Activated T-helper 2 cell treated with anti-CD3 and anti-CD28 coated beads, Interferon-gamma antibody, Interleukin-2, Interleukin-4, amounts not matched to agents 10 μg/mL and 5 μg/mL and 100 μg/mL, durations not matched to agents 14 hours and 24 hours and 36 hours (primary cell): ENCODE results near the gene HS3ST6. TPM values are rescaled to one million over a fixed set of nuclear protein-coding genes. Genes with fewer than 3 reads are reported as not detected.

Source experiments
- DNase-seq: peaks from one replicate; pipeline ENCODE4 v3.0.0; 2021; ENCODE audit warnings: low spot score
- H3K27ac Mint-ChIP-seq: one replicate; pipeline ENCODE4 v1.8.0; 2021; ENCODE audit warnings: mixed read lengths
- H3K27me3 Mint-ChIP-seq: one replicate; pipeline ENCODE4 v1.8.0; 2021; ENCODE audit warnings: low read depth, mixed read lengths
- H3K36me3 Mint-ChIP-seq: one replicate; pipeline ENCODE4 v1.8.0; 2021; ENCODE audit warnings: low read depth, mixed read lengths
- H3K4me1 Mint-ChIP-seq: one replicate; pipeline ENCODE4 v1.8.0; 2021; ENCODE audit warnings: low read depth, mixed read lengths
- H3K4me3 Mint-ChIP-seq: one replicate; pipeline ENCODE4 v1.8.0; 2021; ENCODE audit warnings: low read depth, mild to moderate bottlenecking, moderate library complexity, mixed read lengths
- H3K9me3 Mint-ChIP-seq: one replicate; pipeline ENCODE4 v1.8.0; 2021; ENCODE audit warnings: mixed read lengths
- intact Hi-C: fragments of 100-400 bp; cut with micrococcal nuclease; formaldehyde crosslinking; loops from one replicate; pipeline ENCODE4 v1.15.1; 2023
- total RNA-seq: library from RNA; stranded (reverse); gene quantifications from 2 replicates; pipeline ENCODE4 v1.2.3, GENCODE V29; 2022

Gene HS3ST6
- total RNA-seq, 1 donor from 2014 or later: not detected

- H3K36me3 Mint-ChIP-seq: no peaks in the 10 kb centered on the region
- no peak overlapping the region for H3K27ac Mint-ChIP-seq
- intact Hi-C loops: loop anchor here (10.0 kb wide), 1 partner anchor 59 kb away; no protein-coding TSS in a partner anchor
- H3K4me1 Mint-ChIP-seq: peaks cover 1% of the 10 kb centered on the region
- DNase-seq: no peak
- H3K4me3 Mint-ChIP-seq: no peak overlapping the region
- peaks cover 5% of the 10 kb centered on the region for H3K27me3 Mint-ChIP-seq
- H3K9me3 Mint-ChIP-seq: no peaks in the 10 kb centered on the region
Observed at GRCh38 chr16:1865902-1866690, 52.1 kb downstream of the HS3ST6 start.

DNA sequence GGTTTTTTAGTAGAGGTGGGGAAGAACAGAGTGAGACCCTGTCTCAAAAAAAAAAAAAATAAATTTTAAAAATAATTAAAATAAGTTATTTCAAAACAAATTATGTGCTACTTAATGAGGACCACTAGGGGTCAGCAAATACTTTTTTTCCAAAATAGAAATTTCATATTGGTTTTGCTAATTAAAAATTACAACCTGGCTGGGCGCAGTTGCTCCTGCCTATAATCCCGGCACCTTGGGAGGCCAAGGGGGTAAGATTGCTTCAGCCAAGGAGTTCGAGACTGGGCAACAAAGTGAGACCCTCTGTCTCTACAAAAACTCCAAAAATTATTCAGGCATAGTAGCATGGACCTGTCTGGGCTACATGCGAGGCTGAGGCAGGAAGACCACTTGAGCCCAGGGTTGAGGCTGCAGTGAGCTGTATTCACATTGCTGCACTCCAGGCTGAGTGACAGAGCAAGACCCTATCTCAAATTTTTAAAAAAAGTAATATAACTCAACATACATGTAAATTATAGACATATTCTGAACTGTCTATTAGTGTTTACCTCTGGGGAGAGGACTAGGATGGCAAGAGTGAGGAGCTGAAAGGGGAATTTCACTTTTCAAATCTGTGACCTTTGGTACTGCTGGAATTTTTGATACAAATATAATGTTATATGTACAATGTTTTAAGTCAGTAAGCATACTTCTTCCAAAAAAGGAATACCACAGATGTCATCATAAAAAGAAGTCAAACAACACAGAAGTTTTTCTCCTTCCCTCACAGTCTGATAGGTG, 54.3 kb downstream of the HS3ST6 start:
- no peak for DNase-seq
- peaks cover 16% of the 10 kb centered on the region for H3K27me3 Mint-ChIP-seq
- no peak overlapping the region for H3K27ac Mint-ChIP-seq
- H3K36me3 Mint-ChIP-seq: no peaks in the 10 kb centered on the region
- no peaks in the 10 kb centered on the region for H3K9me3 Mint-ChIP-seq
- H3K4me1 Mint-ChIP-seq: peaks cover 1% of the 10 kb centered on the region
- intact Hi-C loops: loop anchor here (5.0 to 10.0 kb wide), 2 partner anchors 61 to 278 kb away; no protein-coding TSS in a partner anchor
- H3K4me3 Mint-ChIP-seq: no peak overlapping the region

DNA sequence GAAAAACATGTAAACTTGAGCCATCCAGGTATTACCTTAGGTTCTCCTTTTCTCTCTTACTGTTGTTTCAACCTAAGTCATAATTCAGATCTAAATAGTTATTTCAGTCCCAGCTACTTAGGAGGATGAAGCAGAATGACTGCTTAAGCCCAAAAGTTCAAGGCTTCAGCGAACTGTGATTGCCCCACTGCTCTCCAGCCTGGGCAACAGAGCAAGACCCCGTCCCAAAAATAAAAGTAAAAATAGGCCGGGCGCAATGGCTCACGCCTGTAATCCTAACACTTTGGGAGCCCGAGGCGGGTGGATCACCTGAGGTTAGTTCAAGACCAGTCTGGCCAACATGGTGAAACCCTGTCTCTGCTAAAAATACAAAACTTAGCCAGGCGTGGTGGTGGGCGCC, 55.8 kb downstream of the HS3ST6 start:
- intact Hi-C loops: loop anchor here (5.0 to 10.0 kb wide), 2 partner anchors 62 to 280 kb away; no protein-coding TSS in a partner anchor
- Mint-ChIP-seq H3K4me3 (no peak overlapping the region), H3K9me3 (no peaks in the 10 kb centered on the region), H3K36me3 (no peaks in the 10 kb centered on the region), H3K4me1 (peaks cover 1% of the 10 kb centered on the region), H3K27me3 (peaks cover 25% of the 10 kb centered on the region), H3K27ac (no peak overlapping the region)
- DNase-seq: no peak

GRCh38 chr16:1861730-1862129, 56.5 kb downstream of the HS3ST6 start:
- peaks cover 1% of the 10 kb centered on the region for H3K4me1 Mint-ChIP-seq
- peaks cover 30% of the 10 kb centered on the region for H3K27me3 Mint-ChIP-seq
- H3K27ac Mint-ChIP-seq: no peak overlapping the region
- DNase-seq: no peak
- no peaks in the 10 kb centered on the region for H3K9me3 Mint-ChIP-seq
- intact Hi-C loops: loop anchor here (5.0 to 10.0 kb wide), 2 partner anchors 63 to 281 kb away; no protein-coding TSS in a partner anchor
- no peaks in the 10 kb centered on the region for H3K36me3 Mint-ChIP-seq
- H3K4me3 Mint-ChIP-seq: no peak overlapping the region

Other genes with a start within 250 kb of the HS3ST6 start
- 95.0 and 98.0 TPM in 2 replicates for gene JPT2, start 240.1 kb downstream of the HS3ST6 start, total RNA-seq
- 74.8 and 77.5 TPM in 2 replicates for gene MAPK8IP3, start 212.2 kb downstream of the HS3ST6 start, total RNA-seq
- gene NME3, start 146.9 kb downstream of the HS3ST6 start, total RNA-seq: 45.6 and 46.1 TPM in 2 replicates
- 26.1 and 26.2 TPM in 2 replicates for gene EME2, start 145.6 kb downstream of the HS3ST6 start, total RNA-seq
- gene MRPS34, start 145.3 kb downstream of the HS3ST6 start, total RNA-seq: 179 and 184 TPM in 2 replicates
- 27.1 and 28.3 TPM in 2 replicates for gene SPSB3, start 135.8 kb downstream of the HS3ST6 start, total RNA-seq
- gene NUBP2, start 135.5 kb downstream of the HS3ST6 start, total RNA-seq: 64.5 and 66.7 TPM in 2 replicates
- not detected in 2 replicates for gene IGFALS, start 124.7 kb downstream of the HS3ST6 start, total RNA-seq
- 60.3 and 67.6 TPM in 2 replicates for gene HAGH, start 91.6 kb downstream of the HS3ST6 start, total RNA-seq
- gene FAHD1, start 91.2 kb downstream of the HS3ST6 start, total RNA-seq: 17.6 and 20.8 TPM in 2 replicates
- not detected in 2 replicates for gene MEIOB, start 46.3 kb downstream of the HS3ST6 start, total RNA-seq
- gene MSRB1, start 24.8 kb upstream of the HS3ST6 start, total RNA-seq: 33.5 and 35.0 TPM in 2 replicates
- gene RPL3L, start 36.3 kb upstream of the HS3ST6 start, total RNA-seq: 0.66 and 0.85 TPM in 2 replicates
- 132 TPM in 2 replicates for gene NDUFB10, start 41.1 kb upstream of the HS3ST6 start, total RNA-seq
- gene RPS2, start 46.4 kb upstream of the HS3ST6 start, total RNA-seq: 3,560 and 3,687 TPM in 2 replicates
- 0.39 TPM in 1 of 2 replicates, not detected in the other for gene RNF151, start 48.4 kb upstream of the HS3ST6 start, total RNA-seq
- gene TBL3, start 53.6 kb upstream of the HS3ST6 start, total RNA-seq: 64.2 and 72.5 TPM in 2 replicates
- 0.21 and 0.23 TPM in 2 replicates for gene NOXO1, start 63.1 kb upstream of the HS3ST6 start, total RNA-seq
- 39.2 and 40.0 TPM in 2 replicates for gene GFER, start 65.8 kb upstream of the HS3ST6 start, total RNA-seq
- 21.1 and 21.3 TPM in 2 replicates for gene SYNGR3, start 71.6 kb upstream of the HS3ST6 start, total RNA-seq
- 82.0 and 83.3 TPM in 2 replicates for gene ZNF598, start 91.4 kb upstream of the HS3ST6 start, total RNA-seq
- 4.2 and 5.1 TPM in 2 replicates for gene NPW, start 101.4 kb upstream of the HS3ST6 start, total RNA-seq
- 2.3 and 2.6 TPM in 2 replicates for gene NHERF2, start 108.5 kb upstream of the HS3ST6 start, total RNA-seq
- 43.5 and 54.7 TPM in 2 replicates for gene NTHL1, start 129.4 kb upstream of the HS3ST6 start, total RNA-seq
- 89.7 and 92.8 TPM in 2 replicates for gene TSC2, start 129.6 kb upstream of the HS3ST6 start, total RNA-seq
- 86.9 and 94.4 TPM in 2 replicates for gene PKD1, start 217.5 kb upstream of the HS3ST6 start, total RNA-seq
- gene RAB26, start 230.2 kb upstream of the HS3ST6 start, total RNA-seq: 0.46 and 0.59 TPM in 2 replicates
- gene TRAF7, start 237.4 kb upstream of the HS3ST6 start, total RNA-seq: 69.8 and 70.7 TPM in 2 replicates